ENCODE data around the gene EHMT1.

- TF ChIP-seq CTCF (IDR thresholded peaks at IDR 0.05; ENCODE audit: insufficient read depth, low read depth, low read length), result no peak
- TF ChIP-seq EZH2 (IDR thresholded peaks at IDR 0.05; ENCODE audit: insufficient read depth, low read length), result no peak
Observed at GRCh38 chr9:137575716-137576411, 42.9 kb upstream of the EHMT1 start.

Measured in astrocyte (in vitro differentiated cells and primary cell).